ENCODE results near the gene DCK. TPM values are rescaled to one million over a fixed set of nuclear protein-coding genes. Genes with fewer than 3 reads are reported as not detected.

DCK gene
- total RNA-seq, 1 experiment from 2014 or later, result 13.7 TPM

- H3K18ac ChIP-seq (ENCODE audit: insufficient read length, low read depth, low read length), result no peak overlapping the region
- WGBS (ENCODE audit: extremely low coverage, insufficient read length, low lambda C conversion rate), result no CpG with 5 or more reads among the region's 1 CpG
- no peak overlapping the region for H2BK5ac ChIP-seq (ENCODE audit: insufficient read length, low read length)
Observed at GRCh38 chr4:71063711-71064110, 70.3 kb downstream of the DCK start.

More at GRCh38 chr4:71063711-71064110, 70.3 kb downstream of the DCK start:
- Histone ChIP-seq H3K27me3 (ENCODE audit: insufficient read depth, low read length) (no peaks in the 10 kb centered on the region), H2BK15ac (ENCODE audit: low read depth, low read length) (no peak overlapping the region), H2BK12ac (ENCODE audit: insufficient read length, low read depth, low read length) (no peak overlapping the region), H3K56ac (ENCODE audit: insufficient read length, low read depth, low read length) (no peak overlapping the region), H3K79me2 (ENCODE audit: insufficient read depth, low read length) (no peaks in the 10 kb centered on the region), H2BK20ac (ENCODE audit: low read depth, low read length, poor library complexity, severe bottlenecking) (no peak overlapping the region), H3K4me2 (ENCODE audit: insufficient read depth, insufficient read length, low read length) (no peak overlapping the region), H4K91ac (ENCODE audit: insufficient read length, low read depth, low read length) (no peak overlapping the region), H3K4ac (ENCODE audit: low read depth, low read length) (no peak overlapping the region), H3K23ac (ENCODE audit: insufficient read length, low read depth, low read length) (no peak overlapping the region), H4K5ac (ENCODE audit: insufficient read length, low read depth, low read length) (no peak overlapping the region), H3K79me1 (ENCODE audit: insufficient read depth, low read depth, low read length, poor library complexity, severe bottlenecking) (no peaks in the 10 kb centered on the region), H3K27ac (ENCODE audit: insufficient read length, low read depth, low read length) (no peak overlapping the region), H3K14ac (ENCODE audit: insufficient read depth, low read length) (no peak overlapping the region), H3K23me2 (ENCODE audit: insufficient read length, low read depth, low read length, poor library complexity, severe bottlenecking) (no peaks in the 10 kb centered on the region), H3T11ph (ENCODE audit: low read length) (no peak overlapping the region), H2BK120ac (ENCODE audit: low read depth, low read length, poor library complexity, severe bottlenecking) (no peak overlapping the region), H3K9me3 (ENCODE audit: control insufficient read depth, low read depth, low read length) (no peaks in the 10 kb centered on the region), H2AFZ (ENCODE audit: low read length) (no peak overlapping the region), H4K20me1 (ENCODE audit: control insufficient read depth, insufficient read depth, insufficient read length) (no peaks in the 10 kb centered on the region), H3K9ac (ENCODE audit: extremely low read depth, insufficient read length, low read length) (no peak overlapping the region), H4K8ac (replicated peaks; ENCODE audit: insufficient read length, low read depth, low read length) (no peak overlapping the region), H3K4me1 (ENCODE audit: insufficient read depth, low read length) (no peaks in the 10 kb centered on the region), H2AK5ac (ENCODE audit: insufficient read length, low read length) (no peak overlapping the region)
- TF ChIP-seq CTCF (conservative IDR thresholded peaks at IDR 0.05), result no peak
- Mint-ChIP-seq H3K4me3 (no peak overlapping the region), H3K36me3 (ENCODE audit: insufficient read depth in 1 of 3, low read depth in 3 of 3) (no peaks in the 10 kb centered on the region), H3K27ac (no peak overlapping the region), H3K4me1 (peaks cover 0 to 5% of the 10 kb centered on the region in 2 experiments; a peak in 2 of 4 replicates), H3K27me3 (ENCODE audit: low read depth) (no peaks in the 10 kb centered on the region), H3K9me3 (no peaks in the 10 kb centered on the region; a peak in 1 of 5 replicates)
- no peak for DNase-seq

All from H9 (cell line).